ENCODE results near the gene AFG3L2.

DNA sequence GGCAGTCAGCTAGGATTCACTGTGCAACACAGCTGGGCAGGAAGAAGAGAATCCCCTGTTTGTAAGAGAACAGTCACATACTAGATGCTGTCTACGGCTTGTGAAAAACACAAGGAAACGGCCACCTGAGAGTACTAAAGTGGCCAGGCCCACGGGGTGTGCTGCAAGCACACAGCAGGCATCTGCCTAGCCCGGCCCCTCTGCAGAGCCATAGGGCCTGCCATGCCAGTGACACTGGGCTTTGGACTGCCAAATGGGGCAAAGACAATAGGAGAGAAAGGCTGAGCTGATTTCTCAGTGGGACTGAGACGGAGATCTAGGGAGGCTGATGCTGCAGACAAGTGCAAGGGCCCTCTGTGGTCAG, 58.7 kb downstream of the AFG3L2 start:
- no peak for TF ChIP-seq POLR2AphosphoS5 (IDR thresholded peaks at IDR 0.05; ENCODE audit: low read depth, low read length)
- no peak for TF ChIP-seq TAF1 (IDR thresholded peaks at IDR 0.05; ENCODE audit: borderline replicate concordance, insufficient read depth, low read length)
- no peak for TF ChIP-seq FOXP2 (optimal IDR thresholded peaks at IDR 0.05; ENCODE audit: borderline replicate concordance, extremely low read depth, extremely low read length, insufficient read depth)
- TF ChIP-seq, protein P1, sequence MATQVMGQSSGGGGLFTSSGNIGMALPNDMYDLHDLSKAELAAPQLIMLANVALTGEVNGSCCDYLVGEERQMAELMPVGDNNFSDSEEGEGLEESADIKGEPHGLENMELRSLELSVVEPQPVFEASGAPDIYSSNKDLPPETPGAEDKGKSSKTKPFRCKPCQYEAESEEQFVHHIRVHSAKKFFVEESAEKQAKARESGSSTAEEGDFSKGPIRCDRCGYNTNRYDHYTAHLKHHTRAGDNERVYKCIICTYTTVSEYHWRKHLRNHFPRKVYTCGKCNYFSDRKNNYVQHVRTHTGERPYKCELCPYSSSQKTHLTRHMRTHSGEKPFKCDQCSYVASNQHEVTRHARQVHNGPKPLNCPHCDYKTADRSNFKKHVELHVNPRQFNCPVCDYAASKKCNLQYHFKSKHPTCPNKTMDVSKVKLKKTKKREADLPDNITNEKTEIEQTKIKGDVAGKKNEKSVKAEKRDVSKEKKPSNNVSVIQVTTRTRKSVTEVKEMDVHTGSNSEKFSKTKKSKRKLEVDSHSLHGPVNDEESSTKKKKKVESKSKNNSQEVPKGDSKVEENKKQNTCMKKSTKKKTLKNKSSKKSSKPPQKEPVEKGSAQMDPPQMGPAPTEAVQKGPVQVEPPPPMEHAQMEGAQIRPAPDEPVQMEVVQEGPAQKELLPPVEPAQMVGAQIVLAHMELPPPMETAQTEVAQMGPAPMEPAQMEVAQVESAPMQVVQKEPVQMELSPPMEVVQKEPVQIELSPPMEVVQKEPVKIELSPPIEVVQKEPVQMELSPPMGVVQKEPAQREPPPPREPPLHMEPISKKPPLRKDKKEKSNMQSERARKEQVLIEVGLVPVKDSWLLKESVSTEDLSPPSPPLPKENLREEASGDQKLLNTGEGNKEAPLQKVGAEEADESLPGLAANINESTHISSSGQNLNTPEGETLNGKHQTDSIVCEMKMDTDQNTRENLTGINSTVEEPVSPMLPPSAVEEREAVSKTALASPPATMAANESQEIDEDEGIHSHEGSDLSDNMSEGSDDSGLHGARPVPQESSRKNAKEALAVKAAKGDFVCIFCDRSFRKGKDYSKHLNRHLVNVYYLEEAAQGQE (IDR thresholded peaks at IDR 0.05; ENCODE audit: insufficient read depth in 1 of 2, low read depth in 2 of 2, low read length in 2 of 2), result no peak
- TF ChIP-seq SIN3A (IDR thresholded peaks at IDR 0.05; ENCODE audit: borderline replicate concordance, insufficient read depth, low read length), result no peak

All from PFSK-1 (cell line).